ENCODE measurements around the gene ADARB2.

DNA sequence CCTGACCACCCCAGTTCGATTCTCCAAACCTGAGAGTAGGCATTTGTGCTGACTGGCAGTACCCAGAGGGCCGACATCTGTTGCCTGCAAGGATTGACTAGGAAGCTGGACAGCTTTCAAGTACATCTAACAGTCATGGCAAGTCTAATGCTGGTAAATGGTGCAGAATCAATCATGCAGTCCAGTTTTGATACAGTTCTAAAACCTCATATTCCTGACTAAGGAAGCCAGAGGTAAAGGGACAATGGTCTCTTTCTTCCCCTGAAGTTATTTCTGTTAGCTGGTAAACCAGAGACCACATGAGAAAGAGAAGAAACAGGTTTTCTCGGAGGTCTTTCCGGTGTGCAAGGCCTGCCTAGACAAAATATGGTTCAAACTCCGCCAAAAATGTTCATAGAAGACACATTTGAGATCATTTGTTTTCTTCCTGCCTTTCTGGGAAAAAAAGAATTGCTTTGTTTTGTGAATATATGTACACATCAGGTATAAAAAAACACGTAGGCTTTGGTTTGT, 584.0 kb downstream of the ADARB2 start:
- TF ChIP-seq, protein P1, sequence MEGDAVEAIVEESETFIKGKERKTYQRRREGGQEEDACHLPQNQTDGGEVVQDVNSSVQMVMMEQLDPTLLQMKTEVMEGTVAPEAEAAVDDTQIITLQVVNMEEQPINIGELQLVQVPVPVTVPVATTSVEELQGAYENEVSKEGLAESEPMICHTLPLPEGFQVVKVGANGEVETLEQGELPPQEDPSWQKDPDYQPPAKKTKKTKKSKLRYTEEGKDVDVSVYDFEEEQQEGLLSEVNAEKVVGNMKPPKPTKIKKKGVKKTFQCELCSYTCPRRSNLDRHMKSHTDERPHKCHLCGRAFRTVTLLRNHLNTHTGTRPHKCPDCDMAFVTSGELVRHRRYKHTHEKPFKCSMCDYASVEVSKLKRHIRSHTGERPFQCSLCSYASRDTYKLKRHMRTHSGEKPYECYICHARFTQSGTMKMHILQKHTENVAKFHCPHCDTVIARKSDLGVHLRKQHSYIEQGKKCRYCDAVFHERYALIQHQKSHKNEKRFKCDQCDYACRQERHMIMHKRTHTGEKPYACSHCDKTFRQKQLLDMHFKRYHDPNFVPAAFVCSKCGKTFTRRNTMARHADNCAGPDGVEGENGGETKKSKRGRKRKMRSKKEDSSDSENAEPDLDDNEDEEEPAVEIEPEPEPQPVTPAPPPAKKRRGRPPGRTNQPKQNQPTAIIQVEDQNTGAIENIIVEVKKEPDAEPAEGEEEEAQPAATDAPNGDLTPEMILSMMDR (IDR thresholded peaks at IDR 0.05; ENCODE audit: poor library complexity): no peak
- TF ChIP-seq EZH2phosphoT487 (IDR thresholded peaks at IDR 0.05; ENCODE audit: low read depth, severe bottlenecking, unreplicated experiment) (no peak), EZH2 (IDR thresholded peaks at IDR 0.05; ENCODE audit: borderline replicate concordance) (no peak)

Measured in hepatocyte (in vitro differentiated cells).